GM12878 (cell line): ENCODE measurements around the gene TEC. TPM values are rescaled to one million over a fixed set of nuclear protein-coding genes. Genes with fewer than 3 reads are reported as not detected.

Experiments used
- ATAC-seq: fragments of 200-7000 bp; cut with Tn5 transposase; 3 replicates; pipeline ENCODE4 v1.9.1; 2020; ENCODE audit warnings: mild to moderate bottlenecking, moderate library complexity
- BruUV-seq: library from RNA; stranded (reverse); fragments of 400-500 nt; replicated peaks from 2 replicates; lab custom pipeline; 2021; lab: Mats Ljungman, UMichigan
- CTCF ChIA-PET: fragments of 300-600 bp; sonication (Branson Sonifier 250); formaldehyde crosslinking; extraction: SDS; loops from one replicate; lab custom pipeline; 2021; ENCODE audit warnings: inconsistent platforms; lab: Yijun Ruan, JAX
- POLR2A ChIA-PET: fragments of 350-600 bp; formaldehyde crosslinking; extraction: SDS; loops from one replicate; lab custom pipeline; 2021; ENCODE audit warnings: inconsistent platforms; lab: Charles Lee
- RAD21 ChIA-PET: fragments of 300-600 bp; sonication (Branson Sonifier 250); formaldehyde crosslinking; loops from one replicate; lab custom pipeline; 2023; ENCODE audit warnings: antibody characterized with exemption; ENCODE audit not compliant: unreplicated experiment; lab: Charles Lee
- SMC1A ChIA-PET: fragments of 300-600 bp; sonication (Branson Sonifier 250); formaldehyde crosslinking; loops from one replicate; lab custom pipeline; 2023; ENCODE audit not compliant: unreplicated experiment, uncharacterized antibody; lab: Charles Lee
- DNase-seq: peaks from one replicate; pipeline ENCODE4 v3.0.0-alpha.2; 2011; ENCODE audit warnings: low read depth, low spot score
- FAIRE-seq: peaks from 3 replicates; lab custom pipeline; 2011; peaks lifted over from hg19 to GRCh38; lab: Jason Lieb, UNC
- H2AFZ ChIP-seq: 2 replicates; pipeline ENCODE4 v1.6.0; 2011; ENCODE audit warnings: low read depth, low read length, control low read depth; ENCODE audit not compliant: control insufficient read depth
- H3K27ac ChIP-seq: 2 replicates; pipeline ENCODE4 v1.5.1; 2011; ENCODE audit warnings: control low read depth; ENCODE audit not compliant: control insufficient read depth, insufficient read depth
- H3K27me3 ChIP-seq, 2 experiments: replicated peaks in 1 of 2; 2 replicates each; pipeline versions ENCODE4 v1.6.0 to v1.6.1; 2011; ENCODE audit warnings: low read length in 1 of 2; ENCODE audit not compliant: control insufficient read depth in 2 of 2, insufficient read depth in 2 of 2
- H3K36me3 ChIP-seq, 2 experiments: 2 replicates each; pipeline ENCODE4 v1.5.1; 2011; ENCODE audit warnings: low read length in 1 of 2; ENCODE audit not compliant: control insufficient read depth in 2 of 2, insufficient read depth in 2 of 2
- H3K4me1 ChIP-seq: 2 replicates; pipeline ENCODE4 v1.6.1; 2011; ENCODE audit warnings: mild to moderate bottlenecking, low read length, moderate library complexity, mixed read lengths; ENCODE audit not compliant: control insufficient read depth, insufficient read depth
- H3K4me2 ChIP-seq: 2 replicates; pipeline ENCODE4 v1.6.0; 2011; ENCODE audit warnings: control low read depth; ENCODE audit not compliant: control insufficient read depth, insufficient read depth
- H3K4me3 ChIP-seq: fragments of 200-600 bp; sonication (generic); 2 replicates; pipeline ENCODE4 v1.5.1; 2016
- H3K79me2 ChIP-seq: 2 replicates; pipeline ENCODE4 v1.6.0; 2011; ENCODE audit warnings: low read length; ENCODE audit not compliant: control insufficient read depth, insufficient read depth
- H3K9ac ChIP-seq: 2 replicates; pipeline ENCODE4 v1.8.0; 2011; ENCODE audit warnings: low read length, control low read depth, mixed read lengths; ENCODE audit not compliant: control insufficient read depth, insufficient read depth
- H3K9me3 ChIP-seq: replicated peaks from 3 replicates; pipeline ENCODE4 v1.5.1; 2011; ENCODE audit warnings: mild to moderate bottlenecking, low read length; ENCODE audit not compliant: control insufficient read depth, insufficient read depth
- H4K20me1 ChIP-seq: 2 replicates; pipeline ENCODE4 v1.6.0; 2011; ENCODE audit not compliant: control insufficient read depth, insufficient read depth
- RAD51 ChIP-seq: fragments of 450-650 bp; IDR thresholded peaks from 2 replicates; pipeline ENCODE4 v1.6.1; 2016; ENCODE audit warnings: moderate library complexity, mild to moderate bottlenecking, inconsistent platforms
- YY1 ChIP-seq: IDR thresholded peaks from 2 replicates; pipeline ENCODE4 v1.6.1; 2011; ENCODE audit warnings: low read depth, mild to moderate bottlenecking, low read length
- WGBS: methylation state at CpG from one replicate; pipeline ENCODE4 v1.1.6; 2016; ENCODE audit warnings: low lambda C conversion rate; ENCODE audit not compliant: insufficient replicate concordance, insufficient coverage; ENCODE audit errors: missing lambda C conversion rate; 5-methylcytosine and 5-hydroxymethylcytosine counted together
- in situ Hi-C: fragments of 300-500 bp; cut with MboI; formaldehyde crosslinking; loops from 9 replicates; pipeline ENCODE4 v1.14.3; 2018; ENCODE audit warnings: mixed read lengths
- intact Hi-C: fragments of 100-400 bp; cut with micrococcal nuclease; formaldehyde crosslinking; loops from one replicate; pipeline ENCODE4 v1.14.2; 2022; ENCODE audit not compliant: unreplicated experiment
- polyA plus RNA-seq, 11 experiments: library from polyadenylated mRNA; depleted of rRNA in 4 of 11; unstranded in 6 of 11; stranded (reverse) in 5 of 11; fragments of >200 nt; fragmentation: Nextera tagmentation in 4 of 11; fragmentation: Illumina TruSeq in 1 of 11; extraction: Ambion mirVana in 4 of 11; extraction: Trizol in 1 of 11; gene quantifications; 1 replicate in 1 of 11; 2 replicates in 10 of 11; pipeline versions ENCODE4 v1.2.1 to v1.2.3, GENCODE V29; 2011 to 2016; ENCODE audit warnings: inconsistent platforms in 2 of 11, missing spikeins in 2 of 11, low read depth in 1 of 11
- total RNA-seq, 4 experiments: library from RNA; depleted of rRNA in 3 of 4; stranded (reverse); fragments of >200 nt in 3 of 4; fragmentation: Illumina TruSeq in 1 of 4; extraction: Trizol in 1 of 4; gene quantifications; 2 replicates each; pipeline versions ENCODE4 v1.2.1 to v1.2.3, GENCODE V29; 2013 to 2021
- TF ChIP-seq, protein P1 (sequence below): IDR thresholded peaks from 2 replicates; pipeline ENCODE4 v1.6.1; 2011; ENCODE audit warnings: low read depth, low read length, improper control_type of control experiment, borderline replicate concordance

TEC gene
- total and polyA plus RNA-seq, 10 of the 15 experiments (the other 5 are each of a cell fraction or from before 2014, with no cell fraction given), result 7.4 to 27.2 (median 17.1) TPM

DNA sequence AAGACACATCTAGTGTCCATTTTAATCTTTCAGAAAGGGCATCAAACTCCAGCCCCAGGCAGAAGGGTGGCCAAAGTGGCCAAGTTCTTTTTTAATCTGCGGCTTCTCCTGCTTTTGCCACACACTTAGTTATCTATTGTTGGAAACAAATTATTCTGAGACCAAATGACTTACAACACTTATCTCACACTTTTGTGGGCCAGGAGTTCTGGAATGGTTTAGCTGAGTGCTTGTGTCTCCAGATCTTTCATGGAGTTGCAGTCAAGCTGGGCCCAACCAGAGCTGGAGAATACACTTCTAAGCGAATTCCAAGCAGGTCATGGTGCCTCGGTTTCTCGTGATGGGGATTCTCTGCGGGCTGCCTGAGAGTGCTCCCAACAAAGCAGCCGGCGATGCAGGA is 139.5 kb downstream of the TEC start:
- RAD21 ChIA-PET, result interaction anchor here (0.9 to 4.0 kb wide), 4 partner anchors 8 to 144 kb away, joined by 3 to 39 read pairs (median 5); no protein-coding TSS in a partner anchor
- Histone ChIP-seq H4K20me1 (no peaks in the 10 kb centered on the region), H3K4me2 (no peak overlapping the region), H3K27ac (no peak overlapping the region), H3K9me3 (no peaks in the 10 kb centered on the region), H2AFZ (no peak overlapping the region), H3K4me1 (peaks cover 15% of the 10 kb centered on the region), H3K27me3 (no peaks in the 10 kb centered on the region), H3K79me2 (no peaks in the 10 kb centered on the region), H3K36me3 (peaks cover 2 to 10% of the 10 kb centered on the region in 2 experiments; a peak in 2 of 4 replicates), H3K9ac (no peak overlapping the region), H3K4me3 (no peak overlapping the region)
- POLR2A ChIA-PET, result interaction anchor here (0.8 to 1.1 kb wide), 3 partner anchors 8 to 216 kb away, joined by 3 to 5 read pairs (median 4); partner anchors contain the start of gene NFXL1
- in situ Hi-C loops, result loop anchor here (5.0 kb wide), 1 partner anchor 417 kb away; no protein-coding TSS in a partner anchor
- SMC1A ChIA-PET, result interaction anchor here (0.8 to 5.0 kb wide), 15 partner anchors 10 to 167 kb away, joined by 3 to 50 read pairs (median 3); no protein-coding TSS in a partner anchor
- intact Hi-C loops, result no loop called here
- TF ChIP-seq, protein P1, sequence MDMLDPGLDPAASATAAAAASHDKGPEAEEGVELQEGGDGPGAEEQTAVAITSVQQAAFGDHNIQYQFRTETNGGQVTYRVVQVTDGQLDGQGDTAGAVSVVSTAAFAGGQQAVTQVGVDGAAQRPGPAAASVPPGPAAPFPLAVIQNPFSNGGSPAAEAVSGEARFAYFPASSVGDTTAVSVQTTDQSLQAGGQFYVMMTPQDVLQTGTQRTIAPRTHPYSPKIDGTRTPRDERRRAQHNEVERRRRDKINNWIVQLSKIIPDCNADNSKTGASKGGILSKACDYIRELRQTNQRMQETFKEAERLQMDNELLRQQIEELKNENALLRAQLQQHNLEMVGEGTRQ, result no peak
- no peak for TF ChIP-seq YY1
- TF ChIP-seq RAD51, result no peak
- WGBS, result 97% methylated on average over 7 of the region's 7 CpGs
- CTCF ChIA-PET, result interaction anchor here (1.0 to 6.7 kb wide), 8 partner anchors 10 to 205 kb away, joined by 3 to 71 read pairs (median 3); no protein-coding TSS in a partner anchor
- no peak for DNase-seq
- no peak for FAIRE-seq
- ATAC-seq, result no peak
- BruUV-seq, result no TSS peak
